PC-9 (cell line): ENCODE results near the gene CD300A. TPM values are rescaled to one million over a fixed set of nuclear protein-coding genes. Genes with fewer than 3 reads are reported as not detected.
A peak's percentile ranks its signal among the peaks of the same experiment; 100 is the strongest.

Experiments used
- BruUV-seq: library from RNA; stranded (reverse); fragments of 400-500 nt; replicated peaks from 2 replicates; lab custom pipeline; 2021; lab: Mats Ljungman, UMichigan
- CTCF ChIA-PET: fragments of 300-600 bp; sonication (Branson Sonifier 250); formaldehyde crosslinking; loops from one replicate; lab custom pipeline; 2022; ENCODE audit warnings: antibody characterized with exemption; lab: Charles Lee
- POLR2A ChIA-PET: fragments of 300-600 bp; sonication (Branson Sonifier 250); formaldehyde crosslinking; loops from one replicate; lab custom pipeline; 2022; ENCODE audit warnings: antibody characterized with exemption; ENCODE audit not compliant: unreplicated experiment; lab: Charles Lee
- DNase-seq, 2 experiments: peaks; one replicate each; pipeline versions ENCODE4 v3.0.0 to v3.0.0-alpha.2; 2015 to 2022; ENCODE audit warnings: mixed read lengths in 1 of 2
- H2AFZ ChIP-seq: fragments of 200-600 bp; sonication (generic); 2 replicates; pipeline ENCODE4 v1.8.1; 2017; ENCODE audit warnings: antibody characterized with exemption
- H3F3A ChIP-seq: fragments of 200-600 bp; sonication (generic); 2 replicates; pipeline ENCODE4 v1.8.1; 2017; ENCODE audit warnings: antibody characterized with exemption, mild to moderate bottlenecking, low read depth; ENCODE audit not compliant: insufficient read depth
- H3K27ac ChIP-seq: fragments of 200-600 bp; sonication (generic); 2 replicates; pipeline ENCODE4 v1.6.1; 2016; ENCODE audit warnings: mixed run types
- H3K27me3 ChIP-seq: fragments of 200-600 bp; sonication (generic); 2 replicates; pipeline ENCODE4 v1.6.1; 2016; ENCODE audit warnings: low read depth, mixed run types; ENCODE audit not compliant: insufficient read depth
- H3K36me3 ChIP-seq: fragments of 200-600 bp; sonication (generic); 2 replicates; pipeline ENCODE4 v1.6.1; 2016; ENCODE audit warnings: low read depth, mixed run types
- H3K4me1 ChIP-seq: fragments of 200-600 bp; sonication (generic); replicated peaks from 2 replicates; pipeline ENCODE4 v1.6.1; 2016; ENCODE audit warnings: mixed run types; ENCODE audit not compliant: insufficient read depth
- H3K4me2 ChIP-seq: fragments of 200-600 bp; sonication (generic); 2 replicates; pipeline ENCODE4 v1.6.1; 2017; ENCODE audit warnings: mixed run types
- H3K4me3 ChIP-seq: fragments of 200-600 bp; sonication (generic); 2 replicates; pipeline ENCODE4 v1.6.1; 2016; ENCODE audit warnings: mixed run types
- H3K79me2 ChIP-seq: fragments of 200-600 bp; sonication (generic); 2 replicates; pipeline ENCODE4 v1.6.1; 2017; ENCODE audit warnings: low read depth, mixed run types
- H3K9me2 ChIP-seq: fragments of 200-600 bp; sonication (generic); 2 replicates; pipeline ENCODE4 v1.8.1; 2017; ENCODE audit warnings: mild to moderate bottlenecking; ENCODE audit not compliant: insufficient read depth
- H3K9me3 ChIP-seq: fragments of 200-600 bp; sonication (generic); 2 replicates; pipeline ENCODE4 v1.8.1; 2016; ENCODE audit warnings: low read depth; ENCODE audit not compliant: insufficient read depth
- H4K20me1 ChIP-seq: fragments of 200-600 bp; sonication (generic); 2 replicates; pipeline ENCODE4 v1.8.1; 2017; ENCODE audit not compliant: insufficient read depth
- EZH2 ChIP-seq: fragments of 200-600 bp; sonication (generic); IDR thresholded peaks from 2 replicates; pipeline ENCODE4 v1.8.0; 2017; ENCODE audit warnings: antibody characterized with exemption, low read depth
- intact Hi-C: fragments of 100-400 bp; cut with micrococcal nuclease; formaldehyde crosslinking; loops from one replicate; pipeline ENCODE4 v1.10.0; 2022; ENCODE audit not compliant: unreplicated experiment
- total RNA-seq: library from RNA; stranded (reverse); gene quantifications from 2 replicates; pipeline ENCODE4 v1.2.3, GENCODE V29; 2021
- TF ChIP-seq, protein P1 (sequence below): fragments of 200-600 bp; sonication (generic); conservative IDR thresholded peaks from 2 replicates; pipeline ENCODE4 v1.6.1; 2017; ENCODE audit warnings: mixed run types, antibody characterized with exemption, mild to moderate bottlenecking, moderate library complexity

CD300A gene
- total RNA-seq, 1 experiment from 2014 or later = not detected

DNA sequence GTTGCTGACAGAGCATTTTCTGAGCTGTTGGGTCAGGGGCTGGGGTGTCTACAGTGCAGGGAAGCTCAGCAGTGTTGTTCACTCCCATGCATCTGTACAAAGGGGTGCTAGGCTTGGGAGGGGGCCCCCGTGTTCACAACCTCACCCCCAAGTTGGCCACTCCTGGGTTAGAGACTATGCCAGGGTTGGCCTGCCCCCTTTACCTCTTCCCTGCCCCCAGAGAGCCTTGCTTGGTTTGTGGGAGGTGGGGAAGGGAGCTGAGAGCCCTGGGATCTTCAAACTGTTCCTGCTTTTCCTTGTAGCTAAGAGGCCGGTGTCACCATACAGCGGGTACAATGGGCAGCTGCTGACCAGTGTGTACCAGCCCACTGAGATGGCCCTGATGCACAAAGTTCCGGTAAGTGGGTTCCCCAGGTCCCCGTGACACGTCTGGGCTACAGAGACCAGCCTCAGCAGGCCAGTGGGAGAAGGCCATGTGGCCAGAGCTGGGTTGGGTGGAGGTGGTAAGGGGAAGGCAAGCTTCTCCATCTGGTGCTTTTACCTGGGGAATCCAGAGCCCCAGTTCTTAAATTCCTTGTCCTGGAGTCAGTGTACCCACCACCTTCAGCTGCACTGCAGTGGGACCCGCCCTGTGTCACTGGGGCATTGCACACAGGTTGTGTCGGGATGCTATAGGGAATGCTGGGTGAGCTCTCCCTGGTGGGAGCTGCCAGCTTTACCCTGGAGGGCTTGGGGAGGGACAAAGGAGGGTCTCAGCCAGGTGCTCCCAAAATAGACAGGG, 22.7 kb upstream of the CD300A start:
- Histone ChIP-seq H3K9me3 (peaks cover 2% of the 10 kb centered on the region; the same call in 1 of the 2 replicates), H3K4me1 (peaks cover 14% of the 10 kb centered on the region), H3F3A (peaks cover 5% of the 10 kb centered on the region), H3K4me2 (peak overlapping the region; percentile 50), H2AFZ (no peak overlapping the region), H3K4me3 (no peak overlapping the region), H3K9me2 (no peaks in the 10 kb centered on the region), H3K27ac (peak overlapping the region; percentile 25), H3K27me3 (no peaks in the 10 kb centered on the region), H3K36me3 (no peaks in the 10 kb centered on the region), H3K79me2 (no peaks in the 10 kb centered on the region; the same call in 1 of the 2 replicates), H4K20me1 (no peaks in the 10 kb centered on the region; the same call in 1 of the 2 replicates)
- DNase-seq = no peak
- ChIA-PET CTCF (interaction anchor here (0.6 to 1.2 kb wide), 3 partner anchors 11 to 161 kb away, joined by 3 to 13 read pairs (median 3); no protein-coding TSS in a partner anchor), POLR2A (interaction anchor here (0.6 kb wide), 1 partner anchor 48 kb away, joined by 3 read pairs; no protein-coding TSS in a partner anchor)
- intact Hi-C loops = loop anchor here (1.0 kb wide), 1 partner anchor 11 kb away; the partner anchor contains the start of gene GPRC5C
- TF ChIP-seq, protein P1, sequence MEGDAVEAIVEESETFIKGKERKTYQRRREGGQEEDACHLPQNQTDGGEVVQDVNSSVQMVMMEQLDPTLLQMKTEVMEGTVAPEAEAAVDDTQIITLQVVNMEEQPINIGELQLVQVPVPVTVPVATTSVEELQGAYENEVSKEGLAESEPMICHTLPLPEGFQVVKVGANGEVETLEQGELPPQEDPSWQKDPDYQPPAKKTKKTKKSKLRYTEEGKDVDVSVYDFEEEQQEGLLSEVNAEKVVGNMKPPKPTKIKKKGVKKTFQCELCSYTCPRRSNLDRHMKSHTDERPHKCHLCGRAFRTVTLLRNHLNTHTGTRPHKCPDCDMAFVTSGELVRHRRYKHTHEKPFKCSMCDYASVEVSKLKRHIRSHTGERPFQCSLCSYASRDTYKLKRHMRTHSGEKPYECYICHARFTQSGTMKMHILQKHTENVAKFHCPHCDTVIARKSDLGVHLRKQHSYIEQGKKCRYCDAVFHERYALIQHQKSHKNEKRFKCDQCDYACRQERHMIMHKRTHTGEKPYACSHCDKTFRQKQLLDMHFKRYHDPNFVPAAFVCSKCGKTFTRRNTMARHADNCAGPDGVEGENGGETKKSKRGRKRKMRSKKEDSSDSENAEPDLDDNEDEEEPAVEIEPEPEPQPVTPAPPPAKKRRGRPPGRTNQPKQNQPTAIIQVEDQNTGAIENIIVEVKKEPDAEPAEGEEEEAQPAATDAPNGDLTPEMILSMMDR = no peak
- no peak for TF ChIP-seq EZH2
- no TSS peak for BruUV-seq

DNA sequence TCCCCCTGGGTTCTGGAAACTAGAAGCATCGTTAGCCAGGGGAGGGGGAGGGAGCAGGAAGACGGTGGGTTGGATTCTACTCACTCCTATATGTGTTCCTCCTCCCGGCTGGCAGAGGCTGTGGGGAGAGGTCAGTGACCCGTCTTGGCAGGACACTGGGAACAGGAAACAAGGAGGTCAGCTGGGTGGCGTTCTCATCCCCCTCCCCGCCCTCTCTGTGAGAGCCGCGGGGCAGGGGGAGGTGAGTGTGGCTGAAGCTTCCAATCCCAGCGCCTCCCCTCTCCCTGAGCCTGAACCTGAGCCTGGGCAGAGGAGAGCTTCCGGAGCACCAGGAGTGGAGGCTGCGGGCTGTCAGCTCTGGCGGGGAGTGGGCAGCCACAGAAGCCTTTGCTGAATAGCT, 22.0 kb upstream of the CD300A start:
- POLR2A ChIA-PET = no interaction called here
- H3K4me3 ChIP-seq = no peak overlapping the region

GRCh38 chr17:74445158-74445557, 21.3 kb upstream of the CD300A start:
- ChIA-PET CTCF (no interaction called here), POLR2A (no interaction called here)
- Histone ChIP-seq H3K9me2 (no peaks in the 10 kb centered on the region), H3K4me2 (no peak overlapping the region), H3K79me2 (no peaks in the 10 kb centered on the region), H3K27ac (no peak overlapping the region), H3K9me3 (no peaks in the 10 kb centered on the region), H3K4me3 (no peak overlapping the region), H3K4me1 (peaks cover 14% of the 10 kb centered on the region), H2AFZ (no peak overlapping the region), H3K36me3 (no peaks in the 10 kb centered on the region), H4K20me1 (no peaks in the 10 kb centered on the region; the same call in 1 of the 2 replicates), H3K27me3 (no peaks in the 10 kb centered on the region), H3F3A (peaks cover 5% of the 10 kb centered on the region)
- no TSS peak for BruUV-seq
- TF ChIP-seq EZH2 = no peak
- TF ChIP-seq, protein P1 = no peak
- DNase-seq = no peak
- intact Hi-C loops = no loop called here

More for the DNA sequence above, 22.0 kb upstream of the CD300A start:
- H3K4me1 ChIP-seq = peaks cover 14% of the 10 kb centered on the region
- H2AFZ ChIP-seq = no peak overlapping the region
- no peak overlapping the region for H3K27ac ChIP-seq
- H3K9me3 ChIP-seq = no peaks in the 10 kb centered on the region
- intact Hi-C loops = no loop called here
- no peaks in the 10 kb centered on the region for H3K9me2 ChIP-seq
- no peaks in the 10 kb centered on the region for H3K27me3 ChIP-seq
- peaks cover 5% of the 10 kb centered on the region for H3F3A ChIP-seq
- no peak overlapping the region for H3K4me2 ChIP-seq
- BruUV-seq = TSS peak; percentile 14
- TF ChIP-seq, protein P1 = no peak
- no peak for TF ChIP-seq EZH2
- DNase-seq = no peak
- H4K20me1 ChIP-seq = no peaks in the 10 kb centered on the region; the same call in 1 of the 2 replicates
- CTCF ChIA-PET = no interaction called here
- H3K36me3 ChIP-seq = no peaks in the 10 kb centered on the region
- no peaks in the 10 kb centered on the region for H3K79me2 ChIP-seq
